Skin epidermis (tissue), 12 donors: ENCODE results near the gene PTPRN2.

ENCODE experiments used
- H3K27ac ChIP-seq, 21 experiments: fragments of 200-600 bp; sonication (generic) in 11 of 21; one replicate each; pipeline ENCODE4 v1.5.0; 2020; ENCODE audit warnings: mild to moderate bottlenecking in 3 of 21, inconsistent platforms in 2 of 21, moderate library complexity in 2 of 21
- H3K4me3 ChIP-seq, 7 experiments: fragments of 200-600 bp; sonication (generic) in 2 of 7; one replicate each; pipeline ENCODE4 v1.5.0; 2020; ENCODE audit warnings: inconsistent platforms in 2 of 7, mild to moderate bottlenecking in 2 of 7, moderate library complexity in 1 of 7

Gene PTPRN2

DNA sequence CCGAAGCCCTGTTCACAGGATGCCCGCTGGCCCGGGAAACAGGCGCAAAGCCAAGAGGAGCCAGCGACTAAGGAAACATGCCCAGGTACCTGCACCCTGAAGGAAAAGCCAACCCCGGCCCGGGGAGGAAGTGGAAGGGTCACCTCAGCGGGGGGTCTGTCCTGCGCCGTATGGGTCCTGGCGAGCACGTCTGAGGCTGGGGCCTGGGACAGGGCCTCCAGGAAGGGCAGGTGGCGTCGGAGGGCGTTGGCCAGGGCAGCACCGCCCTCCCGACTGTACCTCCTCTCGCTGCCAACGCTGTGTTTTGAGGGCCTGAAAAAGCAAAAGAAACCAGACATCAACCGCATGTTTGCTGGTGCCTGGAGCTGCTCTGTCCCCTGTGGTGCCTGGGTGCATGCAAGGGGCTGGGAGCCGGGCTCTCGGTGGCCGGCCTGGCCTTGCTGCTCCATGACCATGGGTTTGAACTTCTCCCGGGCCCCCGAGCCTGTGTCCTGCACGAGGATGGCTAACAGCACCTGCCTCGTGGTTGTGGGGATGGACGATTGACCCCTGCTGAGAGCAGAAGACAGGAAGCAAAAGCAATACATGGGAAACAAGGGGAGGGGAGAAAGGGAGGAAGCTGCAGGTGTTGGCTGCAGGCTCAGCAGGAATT is 395.3 kb downstream of the PTPRN2 start:
- no peak overlapping the region for H3K4me3 ChIP-seq
- no peak overlapping the region for H3K27ac ChIP-seq

DNA sequence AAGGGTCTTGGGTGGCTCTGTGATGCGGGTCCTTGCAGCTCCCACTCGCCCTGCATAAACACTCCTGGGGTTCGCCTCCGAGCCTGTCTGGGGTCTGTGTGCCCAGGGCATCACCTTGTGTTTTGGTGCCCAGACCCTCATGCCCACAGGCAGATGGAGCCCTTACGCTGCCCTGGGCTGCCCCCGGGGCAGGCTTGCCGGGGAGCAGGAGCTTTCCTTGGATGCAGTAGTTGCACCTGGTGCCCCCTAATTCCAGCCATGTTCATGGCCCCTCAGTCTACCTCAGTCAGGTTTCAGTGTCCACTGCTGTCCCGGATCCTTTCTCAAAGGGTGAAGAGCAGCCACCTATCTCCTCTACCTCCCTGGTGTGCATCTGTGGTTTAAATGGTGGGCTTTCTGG is 396.0 kb downstream of the PTPRN2 start:
- no peak overlapping the region for H3K4me3 ChIP-seq

DNA sequence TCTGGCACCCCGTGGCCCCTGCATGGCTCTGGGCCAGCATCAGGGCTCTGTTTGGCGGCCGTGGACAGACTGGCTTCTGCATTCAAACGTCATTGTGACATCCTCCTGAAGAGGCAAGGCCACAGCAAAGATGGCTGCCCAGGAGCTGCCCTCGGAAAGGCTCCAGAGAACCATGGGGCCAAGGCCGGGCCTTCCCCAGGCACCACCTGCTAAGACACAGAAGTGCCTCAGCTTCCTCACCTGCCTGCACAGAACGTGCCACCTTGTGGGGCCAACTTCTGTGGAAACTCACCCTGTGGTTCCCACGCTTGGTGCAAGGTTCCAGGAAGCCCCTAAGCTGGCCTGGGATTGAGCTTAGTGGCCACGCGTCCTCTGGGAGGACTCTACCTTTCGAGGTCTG is 396.9 kb downstream of the PTPRN2 start:
- H3K4me3 ChIP-seq = no peak overlapping the region
- H3K27ac ChIP-seq = no peak overlapping the region

More for the DNA sequence above, 396.0 kb downstream of the PTPRN2 start:
- no peak overlapping the region for H3K27ac ChIP-seq

DNA sequence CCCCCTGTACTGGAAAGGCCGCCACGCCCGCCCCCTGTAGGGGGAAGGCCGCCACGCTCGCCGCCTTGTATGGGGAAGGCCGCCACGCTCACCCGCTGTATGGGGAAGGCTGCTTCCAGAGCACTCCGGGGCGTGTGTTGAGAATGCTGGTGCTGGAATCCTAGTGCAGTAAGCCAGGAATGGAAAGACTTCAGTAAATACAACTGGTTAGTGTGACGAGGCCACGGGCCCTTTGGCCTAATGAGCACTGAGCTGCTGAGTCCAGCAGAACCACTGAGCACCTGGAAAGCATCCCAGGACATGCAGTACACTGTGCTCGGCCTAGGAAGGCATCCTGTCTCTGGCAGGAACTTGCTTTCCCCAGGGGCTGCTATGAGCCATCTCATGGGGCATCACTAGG is 398.9 kb downstream of the PTPRN2 start:
- Histone ChIP-seq H3K4me3 (no peak overlapping the region), H3K27ac (no peak overlapping the region)

DNA sequence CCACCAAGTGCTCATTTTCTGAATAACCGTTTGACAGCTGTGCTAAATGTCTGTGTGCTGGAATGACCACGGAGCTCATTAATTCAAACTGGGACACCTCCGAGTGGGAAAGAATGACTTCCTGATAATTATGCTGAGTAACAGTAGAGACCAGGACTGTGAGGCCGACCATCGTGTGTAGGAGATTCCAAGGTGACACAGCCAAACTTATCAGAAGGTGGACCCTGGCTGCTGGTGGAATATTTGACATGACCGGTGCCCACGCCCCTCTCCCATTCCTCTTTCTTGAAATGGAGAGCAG is 400.0 kb downstream of the PTPRN2 start:
- Histone ChIP-seq H3K4me3 (no peak overlapping the region), H3K27ac (no peak overlapping the region)

DNA sequence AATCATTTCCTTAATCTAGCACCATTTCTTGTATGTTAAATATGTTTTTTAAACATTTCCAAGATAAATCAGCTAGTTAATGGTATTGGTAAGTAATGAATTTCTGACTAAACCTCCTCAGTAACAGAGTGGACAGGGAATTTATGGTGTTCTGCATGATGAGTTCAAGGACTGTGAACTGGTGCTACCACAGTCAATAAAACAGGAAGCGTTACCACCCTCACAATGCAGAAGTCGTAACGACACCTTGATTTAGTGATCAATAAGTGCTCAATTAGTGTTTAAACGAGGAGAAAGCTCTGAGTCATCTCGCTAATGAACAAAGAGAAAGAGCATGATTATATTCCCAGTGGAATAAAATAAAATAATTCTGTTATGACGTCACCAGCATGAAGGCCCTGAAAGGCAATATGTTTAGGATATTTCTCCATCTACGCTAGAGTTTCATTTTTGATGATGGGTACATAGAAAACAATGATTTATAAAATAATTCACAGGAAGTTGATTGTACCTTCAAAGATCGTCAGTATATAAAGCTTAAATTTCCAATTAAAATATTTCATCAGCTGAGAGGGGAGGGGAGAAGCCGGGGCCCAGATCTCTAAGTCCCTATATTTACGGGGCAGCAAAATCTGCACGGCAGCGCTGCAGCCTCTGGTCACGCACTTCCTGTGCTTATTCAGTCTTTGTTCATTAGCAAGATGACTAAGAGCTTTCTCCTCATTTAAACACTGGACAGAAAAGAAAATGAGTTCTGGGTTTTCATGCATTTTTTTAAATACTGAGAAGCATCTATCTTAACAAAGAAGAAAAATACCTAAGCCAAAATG is 400.5 kb downstream of the PTPRN2 start:
- Histone ChIP-seq H3K27ac (no peak overlapping the region), H3K4me3 (no peak overlapping the region)

DNA sequence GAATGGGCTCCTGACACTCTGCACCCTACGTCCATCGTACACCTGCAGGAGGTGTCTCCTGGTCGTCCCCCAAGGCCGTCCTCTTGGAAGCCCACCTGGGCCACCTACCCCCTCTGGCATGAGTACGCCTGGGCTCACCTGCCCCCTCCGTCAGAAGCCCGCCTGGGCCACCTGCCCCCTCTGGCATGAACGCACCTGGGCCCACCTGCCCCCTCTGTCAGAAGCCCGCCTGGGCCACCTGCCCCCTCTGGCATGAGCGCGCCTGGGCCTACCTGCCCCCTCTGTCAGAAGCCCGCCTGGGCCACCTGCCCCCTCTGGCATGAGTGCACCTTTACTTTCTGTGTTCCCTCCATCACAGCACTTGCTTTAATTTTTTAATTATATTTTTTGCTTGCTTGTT is 401.2 kb downstream of the PTPRN2 start:
- no peak overlapping the region for H3K4me3 ChIP-seq
- no peak overlapping the region for H3K27ac ChIP-seq

DNA sequence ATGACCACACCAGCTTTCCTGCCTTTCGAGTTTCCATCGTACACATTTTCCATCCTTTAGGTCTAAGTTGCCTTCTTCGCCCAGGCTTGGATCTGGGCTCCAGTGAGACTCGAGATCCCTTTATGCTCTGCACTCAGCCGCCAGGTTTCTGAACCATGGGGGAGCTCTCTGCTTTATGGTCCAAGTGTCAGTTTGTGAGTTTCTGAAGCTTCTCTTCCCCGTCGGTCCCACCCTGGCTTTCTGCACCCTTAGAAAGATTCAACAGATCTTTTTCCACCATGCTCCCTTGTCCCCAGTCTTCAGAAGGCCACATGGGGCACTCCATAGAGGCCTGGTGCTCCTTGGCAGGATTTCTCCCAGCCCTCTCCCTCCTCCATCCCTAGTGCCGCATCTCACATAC is 402.0 kb downstream of the PTPRN2 start:
- H3K27ac ChIP-seq = no peak overlapping the region
- no peak overlapping the region for H3K4me3 ChIP-seq

DNA sequence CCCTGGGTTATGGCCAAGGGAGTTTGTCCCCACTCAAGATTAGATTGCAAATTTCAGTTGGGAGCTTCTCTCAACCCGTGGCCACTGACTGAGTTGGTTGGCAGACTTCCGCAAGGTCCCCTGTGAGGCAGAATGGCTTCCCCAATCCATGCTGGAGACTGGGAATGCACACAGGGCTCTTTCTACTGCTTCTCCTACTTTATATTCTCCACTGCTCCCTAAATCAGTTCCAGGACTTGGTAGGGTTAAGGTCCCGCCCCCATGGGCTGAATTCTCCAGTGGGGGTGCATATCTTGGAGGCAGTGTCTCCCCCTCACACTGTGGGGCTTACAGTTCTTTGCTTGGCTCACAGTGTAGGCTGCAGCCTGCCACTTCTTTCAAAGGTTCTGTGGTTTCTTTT is 404.2 kb downstream of the PTPRN2 start:
- Histone ChIP-seq H3K27ac (no peak overlapping the region), H3K4me3 (no peak overlapping the region)

DNA sequence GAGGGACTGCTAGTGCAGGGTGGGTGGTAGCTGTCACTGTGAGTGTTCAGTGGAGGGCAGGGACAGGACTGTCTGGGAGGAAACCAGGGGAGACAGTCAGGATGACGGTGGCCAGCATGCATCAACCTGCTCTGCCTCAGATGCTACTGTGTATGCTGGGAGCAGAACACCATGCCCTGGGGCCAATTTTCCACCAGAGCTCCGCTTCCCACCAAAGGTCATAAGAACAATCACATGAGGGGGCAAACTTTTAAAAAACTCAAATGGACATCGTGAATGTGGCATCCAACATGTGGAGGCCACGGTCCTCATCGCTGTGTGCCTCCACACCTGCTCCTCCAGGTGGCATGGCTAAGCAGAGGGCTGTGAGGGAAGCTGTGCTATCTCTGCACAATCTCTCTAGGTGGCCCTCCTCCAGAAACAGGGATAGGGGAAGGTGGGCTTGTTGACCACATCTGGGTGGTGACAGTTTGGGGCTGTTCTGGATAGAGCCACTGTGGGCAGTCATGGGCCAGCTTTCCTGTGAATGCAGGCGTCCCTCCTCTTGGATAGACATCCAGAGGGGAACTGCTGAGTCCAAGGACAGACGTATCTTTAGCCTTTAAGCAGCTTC is 411.0 kb downstream of the PTPRN2 start:
- H3K27ac ChIP-seq = no peak overlapping the region
- H3K4me3 ChIP-seq = no peak overlapping the region

DNA sequence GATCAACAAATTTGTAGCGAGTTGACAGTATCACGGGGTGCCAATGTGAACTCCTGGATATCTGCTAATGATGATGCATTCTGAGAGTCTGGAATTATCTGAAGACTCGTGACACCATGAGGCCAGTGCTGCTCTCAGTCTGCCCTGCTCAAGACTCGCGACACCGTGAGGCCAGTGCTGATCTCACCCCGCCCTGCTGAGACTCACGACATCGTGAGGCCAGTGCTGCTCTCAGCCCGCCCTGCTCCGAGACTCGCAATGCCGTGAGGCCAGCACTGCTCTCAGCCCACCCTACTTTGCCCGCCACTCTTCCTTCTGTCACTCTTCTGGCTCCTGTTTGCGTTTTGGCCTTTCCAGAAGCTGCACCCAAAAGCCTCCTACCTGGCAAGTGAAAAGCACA is 411.8 kb downstream of the PTPRN2 start:
- H3K27ac ChIP-seq = no peak overlapping the region
- no peak overlapping the region for H3K4me3 ChIP-seq

DNA sequence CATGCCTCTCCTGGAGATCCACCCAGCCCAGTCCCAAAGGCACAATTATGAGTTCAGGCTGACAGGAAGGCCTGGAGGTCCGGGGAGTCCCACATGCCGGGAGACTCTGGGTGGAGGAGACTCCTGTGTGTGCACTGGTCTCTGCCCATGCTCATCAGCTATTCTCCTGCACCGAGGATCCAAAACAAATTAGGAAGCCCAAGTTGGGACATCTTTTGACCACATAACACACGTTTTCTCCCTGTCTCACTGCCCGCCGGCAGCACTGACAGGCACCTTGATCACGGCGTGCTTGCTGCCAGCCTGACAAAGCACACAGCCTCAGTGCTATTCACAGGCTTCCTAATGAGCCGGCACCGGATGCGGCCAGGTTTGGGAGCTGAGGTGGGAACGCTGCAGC is 412.7 kb downstream of the PTPRN2 start:
- Histone ChIP-seq H3K27ac (no peak overlapping the region), H3K4me3 (no peak overlapping the region)

DNA sequence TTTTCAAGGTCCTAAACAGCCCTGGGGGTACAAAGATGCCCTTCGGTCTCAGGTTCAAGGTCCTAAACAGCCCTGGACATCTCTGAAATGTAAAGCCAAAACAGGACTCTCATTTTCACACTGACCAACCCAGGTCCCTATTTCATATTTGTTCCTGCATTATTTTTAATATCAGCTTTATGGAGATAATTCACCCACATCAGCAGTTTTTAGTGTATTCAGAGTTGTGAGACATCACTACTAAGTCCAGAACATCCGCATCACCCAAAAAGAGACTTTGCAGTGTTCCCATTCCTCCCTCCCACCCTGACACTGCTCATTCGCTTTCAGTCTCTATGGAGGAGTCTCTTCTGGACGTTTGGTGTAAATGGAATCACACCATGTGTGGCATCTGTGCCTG is 420.2 kb downstream of the PTPRN2 start:
- no peak overlapping the region for H3K4me3 ChIP-seq
- H3K27ac ChIP-seq = no peak overlapping the region

DNA sequence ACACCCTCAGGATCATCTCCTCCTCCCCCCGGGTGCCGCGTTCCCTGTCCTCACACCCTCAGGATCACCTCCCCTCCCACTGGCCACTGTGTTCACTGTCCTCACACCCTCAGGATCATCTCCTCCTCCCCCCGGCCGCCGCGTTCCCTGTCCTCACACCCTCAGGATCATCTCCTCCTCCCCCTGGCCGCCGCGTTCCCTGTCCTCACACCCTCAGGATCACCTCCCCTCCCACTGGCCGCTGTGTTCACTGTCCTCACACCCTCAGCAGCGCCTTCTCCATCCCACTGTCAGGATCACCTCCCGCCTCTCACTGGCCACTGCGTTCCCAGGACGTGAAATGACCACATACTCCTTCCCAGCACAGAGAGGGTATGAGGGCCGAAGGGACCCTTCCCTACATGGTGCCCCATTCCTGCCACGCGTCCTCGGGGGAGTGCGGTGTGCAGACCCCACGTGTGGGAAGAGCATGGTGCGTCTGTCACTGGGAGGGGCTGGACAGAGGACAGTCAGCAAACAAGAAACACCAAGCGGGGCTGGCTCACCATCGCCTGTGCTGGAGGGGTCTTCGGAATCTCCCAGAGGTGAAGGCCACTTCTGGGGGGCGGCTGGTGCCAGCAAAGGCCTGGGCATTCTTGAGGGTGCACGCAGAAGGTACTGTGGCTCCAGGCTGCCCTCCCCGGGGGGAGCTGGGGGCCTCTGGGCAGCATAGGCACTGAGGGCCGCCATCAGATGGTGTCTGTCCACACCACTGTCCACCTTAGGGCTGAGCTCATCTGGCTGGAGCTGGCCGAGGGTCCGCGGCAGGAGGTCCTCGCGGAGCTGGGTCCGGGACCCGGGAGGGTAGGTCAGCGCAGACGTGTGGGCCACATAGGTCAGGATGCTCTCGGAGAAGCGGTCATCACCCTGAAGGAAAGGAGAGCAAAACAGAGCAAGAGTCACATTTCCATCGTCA is 421.0 kb downstream of the PTPRN2 start:
- H3K4me3 ChIP-seq = no peak overlapping the region

DNA sequence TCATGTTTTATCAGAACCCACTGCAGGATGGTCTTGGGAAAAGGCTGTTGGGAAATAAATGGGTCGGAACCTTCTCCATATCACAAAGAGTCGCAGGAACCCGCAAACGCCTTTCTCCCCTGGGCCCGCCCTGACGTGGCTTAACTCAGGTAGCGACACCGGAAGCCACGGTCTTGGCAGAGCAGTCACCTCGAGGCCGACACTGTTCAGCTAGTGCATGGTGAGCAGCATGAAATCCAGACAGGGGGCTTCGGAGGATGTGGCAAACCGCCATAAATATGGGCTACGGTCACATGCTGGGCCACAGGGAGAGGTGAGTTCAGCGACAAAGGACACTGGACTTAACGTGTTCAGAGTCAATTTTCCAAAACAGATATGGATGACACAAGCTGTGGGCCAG is 421.9 kb downstream of the PTPRN2 start:
- Histone ChIP-seq H3K4me3 (no peak overlapping the region), H3K27ac (no peak overlapping the region)

More for the DNA sequence above, 421.0 kb downstream of the PTPRN2 start:
- H3K27ac ChIP-seq = no peak overlapping the region

DNA sequence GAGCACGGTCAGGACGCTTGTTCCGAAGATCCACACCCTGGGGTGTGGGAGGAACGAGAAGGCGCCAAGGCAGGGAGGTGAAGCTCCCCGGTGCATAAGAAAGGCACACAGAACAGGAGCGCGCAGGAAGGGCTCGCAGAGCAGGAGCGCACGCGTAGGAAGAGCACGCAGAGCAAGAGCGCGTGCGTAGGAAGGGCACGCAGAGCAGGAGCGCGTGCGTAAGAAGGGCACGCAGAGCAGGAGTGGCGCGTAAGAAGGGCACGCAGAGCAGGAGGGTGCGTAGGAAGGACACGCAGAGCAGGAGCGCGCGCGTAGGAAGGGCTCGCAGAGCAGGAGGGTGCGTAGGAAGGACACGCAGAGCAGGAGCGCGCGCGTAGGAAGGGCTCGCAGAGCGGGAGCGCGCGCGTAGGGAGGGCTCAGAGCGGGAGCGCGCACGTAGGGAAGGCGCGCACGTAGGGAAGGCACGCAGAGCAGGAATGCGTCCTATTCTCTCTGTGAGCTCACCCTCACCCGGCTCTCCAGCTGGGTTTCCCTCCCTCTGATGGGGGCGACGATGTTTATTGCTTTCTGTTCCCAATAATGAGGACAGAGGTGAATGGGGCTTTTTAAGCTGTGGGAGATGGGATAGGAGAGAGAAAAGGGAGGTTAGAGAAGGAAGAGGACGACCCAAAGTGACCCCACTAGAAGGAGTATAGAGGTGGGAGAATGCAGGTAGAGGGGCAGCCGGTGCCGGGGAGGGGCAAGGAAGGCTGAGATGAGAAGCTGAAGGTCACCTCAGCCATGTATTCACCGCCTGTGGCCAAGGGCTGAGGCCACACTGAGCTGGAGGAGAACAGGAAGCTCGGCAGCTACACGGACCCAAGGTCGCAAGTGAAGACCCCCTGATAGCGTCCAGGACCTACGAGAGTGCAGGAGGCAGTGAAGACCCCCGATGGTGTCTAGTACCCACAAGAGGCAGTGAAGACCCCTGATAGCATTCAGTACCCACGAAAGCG is 423.2 kb downstream of the PTPRN2 start:
- Histone ChIP-seq H3K27ac (no peak overlapping the region), H3K4me3 (no peak overlapping the region)

DNA sequence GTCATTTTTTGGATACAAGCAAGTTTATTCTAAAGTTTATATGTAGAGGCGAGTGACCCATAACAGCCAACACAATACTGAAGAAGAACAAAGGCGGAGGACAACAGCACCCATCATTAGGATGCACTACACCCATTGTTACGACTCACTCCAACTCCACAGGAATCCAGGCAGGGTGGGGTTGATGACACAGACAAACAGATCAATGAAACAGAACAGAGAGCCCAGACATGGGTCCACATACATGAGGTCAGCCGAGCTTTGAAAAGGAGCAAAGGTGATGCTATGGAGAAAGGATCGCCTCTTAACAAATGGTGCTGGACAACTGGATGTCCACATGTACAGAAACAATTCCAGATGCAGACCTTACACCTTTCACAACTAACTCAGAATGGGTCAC is 426.4 kb downstream of the PTPRN2 start:
- H3K27ac ChIP-seq = no peak overlapping the region

DNA sequence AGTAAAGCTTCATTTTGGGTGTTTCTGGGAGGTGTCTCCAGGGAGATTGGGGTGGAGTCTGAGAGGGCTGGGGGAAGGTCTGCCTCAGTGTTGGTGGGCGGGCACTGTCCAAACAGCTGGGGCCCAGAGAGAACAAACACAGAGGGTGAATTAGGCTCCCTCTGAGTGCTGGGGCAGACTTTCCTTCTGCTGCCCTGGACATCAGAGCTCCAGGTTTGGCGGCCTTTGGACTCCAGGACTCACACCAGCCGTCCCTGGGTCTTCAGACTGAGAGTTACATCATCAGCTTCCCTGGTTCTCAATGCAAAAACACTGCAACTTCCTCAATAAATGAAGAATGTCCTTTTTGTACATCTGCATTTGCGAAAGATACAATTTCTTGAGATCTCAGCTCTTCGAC is 427.4 kb downstream of the PTPRN2 start:
- H3K27ac ChIP-seq = no peak overlapping the region
- H3K4me3 ChIP-seq = no peak overlapping the region

More for the DNA sequence above, 426.4 kb downstream of the PTPRN2 start:
- no peak overlapping the region for H3K4me3 ChIP-seq

DNA sequence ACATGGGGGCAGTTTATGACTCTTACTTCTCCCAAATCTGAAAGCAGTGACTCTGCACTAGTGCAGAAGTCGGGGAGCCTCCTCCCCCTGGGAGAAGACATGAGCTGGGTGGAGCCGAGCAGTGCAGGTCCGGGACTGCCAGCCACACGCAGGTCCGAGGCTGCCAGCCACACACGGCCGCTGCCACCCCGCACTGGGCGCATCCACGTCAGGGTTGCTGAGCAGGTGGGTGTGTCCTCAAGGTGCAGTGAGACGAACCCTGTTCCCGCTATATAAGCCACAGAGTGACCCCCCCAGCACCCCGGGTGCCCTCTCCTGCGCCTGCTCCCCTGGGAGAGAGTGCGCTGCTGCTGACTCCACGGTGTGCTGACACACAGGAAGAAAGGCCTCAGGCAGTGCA is 430.2 kb downstream of the PTPRN2 start:
- H3K27ac ChIP-seq = no peak overlapping the region
- H3K4me3 ChIP-seq = no peak overlapping the region
